GM19467 (cell line): ENCODE results near the gene MACROD1.

Experiments used
- ATAC-seq: cut with Tn5 transposase; IDR thresholded peaks from one replicate; pipeline ENCODE4 v1.9.1; 2021; ENCODE audit warnings: mild to moderate bottlenecking, moderate library complexity; ENCODE audit not compliant: unreplicated experiment

MACROD1 gene

GRCh38 chr11:64165842-64166635 lies at the start of gene MACROD1:
MACROD1 (minus strand) TSS chr11:64166113; CDS start chr11:64165994, 119 bp downstream.
- peak; percentile 76 for ATAC-seq

- ATAC-seq = no peak
Observed at GRCh38 chr11:64211181-64211872, 45.4 kb upstream of the MACROD1 start.

GRCh38 chr11:64210301-64211020 lies 44.5 kb upstream of the MACROD1 start:
- ATAC-seq = no peak

- no peak for ATAC-seq
Observed at GRCh38 chr11:64209563-64209843, 43.6 kb upstream of the MACROD1 start.

- ATAC-seq = no peak
Observed at GRCh38 chr11:64208796-64209562, 43.1 kb upstream of the MACROD1 start.

- ATAC-seq = no peak
Observed at GRCh38 chr11:64208086-64208795, 42.3 kb upstream of the MACROD1 start.

- no peak for ATAC-seq
Observed at GRCh38 chr11:64207256-64208085, 41.6 kb upstream of the MACROD1 start.

- no peak for ATAC-seq
Observed at GRCh38 chr11:64206457-64207255, 40.7 kb upstream of the MACROD1 start, which contains the start of gene FERMT3. FERMT3 (plus strand) TSS chr11:64206721; CDS start chr11:64207365, 644 bp downstream.

GRCh38 chr11:64204464-64204989 lies 38.6 kb upstream of the MACROD1 start:
- ATAC-seq = no peak

- ATAC-seq = no peak
Observed at GRCh38 chr11:64204080-64204440, 38.1 kb upstream of the MACROD1 start.

GRCh38 chr11:64203421-64204079 lies 37.6 kb upstream of the MACROD1 start:
- ATAC-seq = no peak

GRCh38 chr11:64202992-64203391 lies 37.1 kb upstream of the MACROD1 start:
- ATAC-seq = no peak

- ATAC-seq = no peak
Observed at GRCh38 chr11:64201543-64201942, 35.6 kb upstream of the MACROD1 start.

GRCh38 chr11:64198511-64198910 lies 32.6 kb upstream of the MACROD1 start:
- no peak for ATAC-seq

- ATAC-seq = no peak
Observed at GRCh38 chr11:64196626-64197025, 30.7 kb upstream of the MACROD1 start.

- no peak for ATAC-seq
Observed at GRCh38 chr11:64192434-64192833, 26.5 kb upstream of the MACROD1 start.

GRCh38 chr11:64186492-64187165 lies 20.7 kb upstream of the MACROD1 start:
- no peak for ATAC-seq
